ENCODE results near the gene KIF1A. TPM values are rescaled to one million over a fixed set of nuclear protein-coding genes. Genes with fewer than 3 reads are reported as not detected.
A peak's percentile ranks its signal among the peaks of the same experiment; 100 is the strongest.

Gene KIF1A
- 46.8 and 51.6 TPM in 2 replicates for total RNA-seq (2014; rRNA removed; shearing (Covaris generic))

- peaks cover 2% of the 10 kb centered on the region; the same call in 1 of the 2 replicates for H3K36me3 ChIP-seq (replicated peaks; ENCODE audit: control insufficient read depth, insufficient read depth, low read length)
- H3K27me3 ChIP-seq (ENCODE audit: control insufficient read depth, insufficient read depth, low read length): peaks cover 40% of the 10 kb centered on the region
- H3K4me3 ChIP-seq (ENCODE audit: insufficient read depth, low read depth, low read length): peak within 1 kb of the TSS; percentile 82
- peak; percentile 98 for DNase-seq
Measured at GRCh38 chr2:240819858-240820606, at the start of gene KIF1A. Gene KIF1A, minus strand, starts transcription at chr2:240820219. Its CDS starts 22,467 bp downstream, at chr2:240797752.

- DNase-seq: peak; percentile 63
- no peaks in the 10 kb centered on the region for H3K36me3 ChIP-seq (replicated peaks; ENCODE audit: control insufficient read depth, insufficient read depth, low read length)
- H3K4me3 ChIP-seq (ENCODE audit: insufficient read depth, low read depth, low read length): no peak overlapping the region
- no peaks in the 10 kb centered on the region for H3K27me3 ChIP-seq (ENCODE audit: control insufficient read depth, insufficient read depth, low read length)
Measured at GRCh38 chr2:240869109-240869955, 49.3 kb upstream of the KIF1A start.

- no peaks in the 10 kb centered on the region for H3K36me3 ChIP-seq (replicated peaks; ENCODE audit: control insufficient read depth, insufficient read depth, low read length)
- H3K27me3 ChIP-seq (ENCODE audit: control insufficient read depth, insufficient read depth, low read length): no peaks in the 10 kb centered on the region
- peak; percentile 51 for DNase-seq
Measured at GRCh38 chr2:240868286-240869108, 48.5 kb upstream of the KIF1A start, which contains the start of gene AGXT. Gene AGXT, plus strand, starts transcription at chr2:240868824. Its CDS starts 42 bp downstream, at chr2:240868866.

GRCh38 chr2:240865391-240865790 lies 45.4 kb upstream of the KIF1A start:
- no peaks in the 10 kb centered on the region for H3K36me3 ChIP-seq (replicated peaks; ENCODE audit: control insufficient read depth, insufficient read depth, low read length)
- H3K27me3 ChIP-seq (ENCODE audit: control insufficient read depth, insufficient read depth, low read length): no peaks in the 10 kb centered on the region
- H3K4me3 ChIP-seq (ENCODE audit: insufficient read depth, low read depth, low read length): no peak overlapping the region
- DNase-seq: no peak

More at GRCh38 chr2:240868286-240869108, 48.5 kb upstream of the KIF1A start, which contains the start of gene AGXT:
- no peak within 1 kb of the TSS for H3K4me3 ChIP-seq (ENCODE audit: insufficient read depth, low read depth, low read length)

GRCh38 chr2:240864475-240864874 lies 44.5 kb upstream of the KIF1A start:
- Histone ChIP-seq H3K27me3 (ENCODE audit: control insufficient read depth, insufficient read depth, low read length) (no peaks in the 10 kb centered on the region), H3K4me3 (ENCODE audit: insufficient read depth, low read depth, low read length) (no peak overlapping the region), H3K36me3 (replicated peaks; ENCODE audit: control insufficient read depth, insufficient read depth, low read length) (no peaks in the 10 kb centered on the region)
- no peak for DNase-seq

GRCh38 chr2:240861547-240861946 lies 41.5 kb upstream of the KIF1A start:
- no peak for DNase-seq
- Histone ChIP-seq H3K4me3 (ENCODE audit: insufficient read depth, low read depth, low read length) (no peak overlapping the region), H3K27me3 (ENCODE audit: control insufficient read depth, insufficient read depth, low read length) (no peaks in the 10 kb centered on the region), H3K36me3 (replicated peaks; ENCODE audit: control insufficient read depth, insufficient read depth, low read length) (no peaks in the 10 kb centered on the region)

- no peak overlapping the region for H3K4me3 ChIP-seq (ENCODE audit: insufficient read depth, low read depth, low read length)
- H3K36me3 ChIP-seq (replicated peaks; ENCODE audit: control insufficient read depth, insufficient read depth, low read length): no peaks in the 10 kb centered on the region
- DNase-seq: no peak
- no peaks in the 10 kb centered on the region for H3K27me3 ChIP-seq (ENCODE audit: control insufficient read depth, insufficient read depth, low read length)
Measured at GRCh38 chr2:240858871-240859270, 38.9 kb upstream of the KIF1A start.

- H3K27me3 ChIP-seq (ENCODE audit: control insufficient read depth, insufficient read depth, low read length): no peaks in the 10 kb centered on the region
- peak; percentile 22 for DNase-seq
- no peaks in the 10 kb centered on the region for H3K36me3 ChIP-seq (replicated peaks; ENCODE audit: control insufficient read depth, insufficient read depth, low read length)
- no peak overlapping the region for H3K4me3 ChIP-seq (ENCODE audit: insufficient read depth, low read depth, low read length)
Measured at GRCh38 chr2:240858321-240858720, 38.3 kb upstream of the KIF1A start.

- no peak overlapping the region for H3K4me3 ChIP-seq (ENCODE audit: insufficient read depth, low read depth, low read length)
- peak; percentile 42 for DNase-seq
- H3K36me3 ChIP-seq (replicated peaks; ENCODE audit: control insufficient read depth, insufficient read depth, low read length): no peaks in the 10 kb centered on the region
- no peaks in the 10 kb centered on the region for H3K27me3 ChIP-seq (ENCODE audit: control insufficient read depth, insufficient read depth, low read length)
Measured at GRCh38 chr2:240857039-240858008, 37.3 kb upstream of the KIF1A start.

GRCh38 chr2:240856151-240856980 lies 36.3 kb upstream of the KIF1A start:
- H3K27me3 ChIP-seq (ENCODE audit: control insufficient read depth, insufficient read depth, low read length): no peaks in the 10 kb centered on the region
- no peaks in the 10 kb centered on the region for H3K36me3 ChIP-seq (replicated peaks; ENCODE audit: control insufficient read depth, insufficient read depth, low read length)
- peak; percentile 93 for DNase-seq
- no peak overlapping the region for H3K4me3 ChIP-seq (ENCODE audit: insufficient read depth, low read depth, low read length)

GRCh38 chr2:240855670-240856069 lies 35.7 kb upstream of the KIF1A start:
- no peak for DNase-seq
- no peak overlapping the region for H3K4me3 ChIP-seq (ENCODE audit: insufficient read depth, low read depth, low read length)
- H3K27me3 ChIP-seq (ENCODE audit: control insufficient read depth, insufficient read depth, low read length): no peaks in the 10 kb centered on the region
- H3K36me3 ChIP-seq (replicated peaks; ENCODE audit: control insufficient read depth, insufficient read depth, low read length): no peaks in the 10 kb centered on the region

- Histone ChIP-seq H3K27me3 (ENCODE audit: control insufficient read depth, insufficient read depth, low read length) (no peaks in the 10 kb centered on the region), H3K4me3 (ENCODE audit: insufficient read depth, low read depth, low read length) (no peak overlapping the region), H3K36me3 (replicated peaks; ENCODE audit: control insufficient read depth, insufficient read depth, low read length) (no peaks in the 10 kb centered on the region)
- DNase-seq: peak; percentile 34
Measured at GRCh38 chr2:240852671-240853314, 32.8 kb upstream of the KIF1A start.

All from H7 (cell line).